OCI-LY1 (cell line): Measurements from ENCODE around the gene ZFX.

Experiments
- EZH2 ChIP-seq: fragments of 200-600 bp; sonication (generic), shearing (Covaris generic); IDR thresholded peaks from 2 replicates; pipeline ENCODE4 v1.8.0; 2017; ENCODE audit warnings: borderline replicate concordance, mixed run types, mild to moderate bottlenecking, antibody characterized with exemption, low read length, moderate library complexity, mixed read lengths
- TF ChIP-seq, protein P1 (sequence below): fragments of 200-600 bp; sonication (generic), shearing (Covaris generic); IDR thresholded peaks from 2 replicates; pipeline ENCODE4 v1.5.1; 2017; ENCODE audit warnings: mild to moderate bottlenecking, antibody characterized with exemption, low read length, moderate library complexity, mixed read lengths

DNA sequence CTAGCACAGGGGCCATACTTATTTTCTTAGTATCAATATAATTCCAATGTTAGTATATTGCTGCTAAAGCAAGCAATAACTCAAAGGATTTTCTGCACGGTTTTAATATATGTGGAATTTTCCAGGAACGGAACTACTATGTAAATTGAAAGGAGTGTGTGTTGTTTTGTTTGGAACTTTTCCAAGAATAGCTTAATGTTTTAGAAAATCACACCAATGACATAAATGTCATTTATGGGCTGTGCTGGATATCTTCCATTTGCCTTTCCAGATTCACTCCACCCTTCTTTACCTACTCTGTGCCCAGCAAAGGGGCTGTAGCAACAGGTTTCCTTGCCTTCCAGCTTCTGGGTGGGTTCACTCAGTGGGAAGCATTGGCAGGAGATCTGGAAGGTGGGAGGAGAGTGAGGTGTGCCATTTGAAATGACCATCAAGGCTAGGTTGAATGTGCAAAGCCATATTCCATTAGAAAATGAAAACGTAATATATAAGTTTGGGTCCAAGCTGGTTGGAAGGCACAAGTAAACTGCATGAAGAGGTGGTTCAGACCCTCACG is 25.2 kb upstream of the ZFX start:
- TF ChIP-seq, protein P1, sequence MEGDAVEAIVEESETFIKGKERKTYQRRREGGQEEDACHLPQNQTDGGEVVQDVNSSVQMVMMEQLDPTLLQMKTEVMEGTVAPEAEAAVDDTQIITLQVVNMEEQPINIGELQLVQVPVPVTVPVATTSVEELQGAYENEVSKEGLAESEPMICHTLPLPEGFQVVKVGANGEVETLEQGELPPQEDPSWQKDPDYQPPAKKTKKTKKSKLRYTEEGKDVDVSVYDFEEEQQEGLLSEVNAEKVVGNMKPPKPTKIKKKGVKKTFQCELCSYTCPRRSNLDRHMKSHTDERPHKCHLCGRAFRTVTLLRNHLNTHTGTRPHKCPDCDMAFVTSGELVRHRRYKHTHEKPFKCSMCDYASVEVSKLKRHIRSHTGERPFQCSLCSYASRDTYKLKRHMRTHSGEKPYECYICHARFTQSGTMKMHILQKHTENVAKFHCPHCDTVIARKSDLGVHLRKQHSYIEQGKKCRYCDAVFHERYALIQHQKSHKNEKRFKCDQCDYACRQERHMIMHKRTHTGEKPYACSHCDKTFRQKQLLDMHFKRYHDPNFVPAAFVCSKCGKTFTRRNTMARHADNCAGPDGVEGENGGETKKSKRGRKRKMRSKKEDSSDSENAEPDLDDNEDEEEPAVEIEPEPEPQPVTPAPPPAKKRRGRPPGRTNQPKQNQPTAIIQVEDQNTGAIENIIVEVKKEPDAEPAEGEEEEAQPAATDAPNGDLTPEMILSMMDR: no peak
- TF ChIP-seq EZH2: no peak
